WTC11 (cell line): ENCODE results near the gene RPS29. TPM values are rescaled to one million over a fixed set of nuclear protein-coding genes. Genes with fewer than 3 reads are reported as not detected.

Experiments used
- ATAC-seq: fragments of 200-7000 bp; cut with Tn5 transposase; 2 replicates; pipeline ENCODE4 v1.10.0; 2021; ENCODE audit warnings: mild to moderate bottlenecking, moderate library complexity
- CTCF ChIA-PET: fragments of 300-600 bp; sonication (Branson Sonifier 250); formaldehyde crosslinking; loops from one replicate; lab custom pipeline; 2021; ENCODE audit warnings: antibody characterized with exemption; lab: Charles Lee
- POLR2A ChIA-PET: fragments of 350-600 bp; sonication (Branson Sonifier 250); formaldehyde crosslinking; loops from one replicate; lab custom pipeline; 2021; ENCODE audit warnings: antibody characterized with exemption; lab: Charles Lee
- DNase-seq: peaks from one replicate; pipeline ENCODE4 v3.0.0; 2021; ENCODE audit warnings: low spot score
- H3K27ac Mint-ChIP-seq: 2 replicates; pipeline ENCODE4 v1.8.0; 2021; ENCODE audit warnings: mixed read lengths
- H3K27me3 Mint-ChIP-seq: 2 replicates; pipeline ENCODE4 v1.8.0; 2021; ENCODE audit warnings: low read depth, mild to moderate bottlenecking, moderate library complexity, mixed read lengths
- H3K36me3 Mint-ChIP-seq: 2 replicates; pipeline ENCODE4 v1.8.0; 2021; ENCODE audit warnings: mixed read lengths
- H3K4me1 Mint-ChIP-seq: 2 replicates; pipeline ENCODE4 v1.8.0; 2022; ENCODE audit warnings: mixed read lengths
- H3K4me3 Mint-ChIP-seq: 2 replicates; pipeline ENCODE4 v1.8.0; 2021; ENCODE audit warnings: mild to moderate bottlenecking, moderate library complexity, mixed read lengths
- H3K9me3 Mint-ChIP-seq: 2 replicates; pipeline ENCODE4 v1.8.0; 2021; ENCODE audit warnings: mixed read lengths
- AFF4 ChIP-seq: sonication (generic); formaldehyde crosslinking; IDR thresholded peaks from 2 replicates; pipeline ENCODE4 v1.8.1; 2023; ENCODE audit warnings: mild to moderate bottlenecking, missing genetic modification reagents, borderline replicate concordance
- ARID4B ChIP-seq: sonication (generic); formaldehyde crosslinking; IDR thresholded peaks from 2 replicates; pipeline ENCODE4 v1.8.0; 2023; ENCODE audit warnings: missing genetic modification reagents, mild to moderate bottlenecking, borderline replicate concordance
- ATF3 ChIP-seq: sonication (generic); formaldehyde crosslinking; conservative IDR thresholded peaks from 2 replicates; pipeline ENCODE4 v1.8.1; 2022; ENCODE audit warnings: mild to moderate bottlenecking, missing genetic modification reagents
- CREM ChIP-seq: sonication (generic); formaldehyde crosslinking; IDR thresholded peaks from 2 replicates; pipeline ENCODE4 v1.8.1; 2022; ENCODE audit warnings: mild to moderate bottlenecking, missing genetic modification reagents, moderate library complexity
- CTCF ChIP-seq: fragments of 200-600 bp; IDR thresholded peaks from 2 replicates; pipeline ENCODE4 v1.8.0; 2022; ENCODE audit warnings: antibody characterized with exemption
- ELF4 ChIP-seq: sonication (generic); formaldehyde crosslinking; IDR thresholded peaks from 2 replicates; pipeline ENCODE4 v1.8.1; 2022; ENCODE audit warnings: low read depth, mild to moderate bottlenecking, moderate library complexity, missing genetic modification reagents
- IRF1 ChIP-seq: sonication (generic); formaldehyde crosslinking; IDR thresholded peaks from 2 replicates; pipeline ENCODE4 v1.8.0; 2023; ENCODE audit warnings: missing genetic modification reagents
- PRRX2 ChIP-seq: fragments of 250-450 bp; sonication (Bioruptor Pico); IDR thresholded peaks from 2 replicates; pipeline ENCODE4 v1.8.0; 2021; ENCODE audit warnings: mild to moderate bottlenecking
- SOX15 ChIP-seq: fragments of 250-450 bp; sonication (Bioruptor Pico); IDR thresholded peaks from 2 replicates; pipeline ENCODE4 v1.9.0; 2021; ENCODE audit warnings: mild to moderate bottlenecking
- ZNF281 ChIP-seq: sonication (generic); formaldehyde crosslinking; IDR thresholded peaks from 2 replicates; pipeline ENCODE4 v1.8.0; 2023; ENCODE audit warnings: mild to moderate bottlenecking, missing genetic modification reagents
- ZNF396 ChIP-seq: fragments of 250-450 bp; sonication (Bioruptor Pico); IDR thresholded peaks from 2 replicates; pipeline ENCODE4 v1.8.0; 2021; ENCODE audit warnings: mild to moderate bottlenecking, moderate library complexity, borderline replicate concordance
- ZNF416 ChIP-seq: fragments of 250-450 bp; sonication (Bioruptor Pico); IDR thresholded peaks from 2 replicates; pipeline ENCODE4 v1.9.0; 2021; ENCODE audit warnings: mild to moderate bottlenecking, inconsistent platforms
- ZNF425 ChIP-seq: fragments of 250-450 bp; sonication (Bioruptor Pico); conservative IDR thresholded peaks from 2 replicates; pipeline ENCODE4 v1.9.0; 2021; ENCODE audit warnings: mild to moderate bottlenecking
- ZNF532 ChIP-seq: fragments of 250-450 bp; sonication (Bioruptor Pico); IDR thresholded peaks from 2 replicates; pipeline ENCODE4 v1.9.0; 2021; ENCODE audit warnings: mild to moderate bottlenecking, borderline replicate concordance
- total RNA-seq: library from RNA; stranded (reverse); gene quantifications from 3 replicates; pipeline ENCODE4 v1.2.3, GENCODE V29; 2021

Gene RPS29
- total RNA-seq, 1 experiment from 2014 or later = 2,168 TPM

- TF ChIP-seq ZNF281 (CRISPR knock-in tag) = no peak
- no peak for TF ChIP-seq ELF4 (CRISPR knock-in tag)
- no peak for TF ChIP-seq CTCF
- TF ChIP-seq PRRX2 (CRISPR knock-in tag) = no peak
- TF ChIP-seq AFF4 (CRISPR knock-in tag) = no peak
- TF ChIP-seq CREM (CRISPR knock-in tag) = no peak
- no peak for TF ChIP-seq SOX15 (CRISPR knock-in tag)
- no peak for TF ChIP-seq IRF1 (CRISPR knock-in tag)
- no peak for TF ChIP-seq ZNF396 (CRISPR knock-in tag)
- no peak for TF ChIP-seq ZNF416 (CRISPR knock-in tag)
- TF ChIP-seq ZNF532 = no peak
These were observed 45.1 kb downstream of the RPS29 start (continued) for GRCh38 chr14:49541049-49541448.

- CTCF ChIA-PET = no interaction called here
- Mint-ChIP-seq H3K9me3 (peaks cover 34% of the 10 kb centered on the region), H3K36me3 (peaks cover 29% of the 10 kb centered on the region), H3K27me3 (no peaks in the 10 kb centered on the region; the same call in 1 of the 2 replicates), H3K4me3 (no peak overlapping the region), H3K4me1 (no peaks in the 10 kb centered on the region), H3K27ac (no peak overlapping the region)
- no peak for DNase-seq
- ATAC-seq = no peak
- POLR2A ChIA-PET = no interaction called here
- TF ChIP-seq ZNF425 (CRISPR knock-in tag) = no peak
- no peak for TF ChIP-seq ARID4B (CRISPR knock-in tag)
- TF ChIP-seq ATF3 (CRISPR knock-in tag) = no peak
These were observed 47.3 kb downstream of the RPS29 start for GRCh38 chr14:49538852-49539251.
